Activated T-helper 2 cell treated with anti-CD3 and anti-CD28 coated beads, Interferon-gamma antibody, Interleukin-2, Interleukin-4, amounts not matched to agents 10 μg/mL and 5 μg/mL and 100 μg/mL, durations not matched to agents 14 hours and 24 hours and 36 hours (primary cell): ENCODE data around the gene PPP5C. TPM values are rescaled to one million over a fixed set of nuclear protein-coding genes. Genes with fewer than 3 reads are reported as not detected.
"Not testable (repeated sequence)": the region's sequence is repeated elsewhere in the genome, so short reads cannot be mapped to it uniquely, and the experiment has no call there.

Experiments used
- DNase-seq: peaks from one replicate; pipeline ENCODE4 v3.0.0; 2021; ENCODE audit warnings: low spot score
- H3K27ac Mint-ChIP-seq: one replicate; pipeline ENCODE4 v1.8.0; 2021; ENCODE audit warnings: mixed read lengths
- H3K27me3 Mint-ChIP-seq: one replicate; pipeline ENCODE4 v1.8.0; 2021; ENCODE audit warnings: low read depth, mixed read lengths
- H3K36me3 Mint-ChIP-seq: one replicate; pipeline ENCODE4 v1.8.0; 2021; ENCODE audit warnings: low read depth, mixed read lengths
- H3K4me1 Mint-ChIP-seq: one replicate; pipeline ENCODE4 v1.8.0; 2021; ENCODE audit warnings: low read depth, mixed read lengths
- H3K4me3 Mint-ChIP-seq: one replicate; pipeline ENCODE4 v1.8.0; 2021; ENCODE audit warnings: low read depth, mild to moderate bottlenecking, moderate library complexity, mixed read lengths
- H3K9me3 Mint-ChIP-seq: one replicate; pipeline ENCODE4 v1.8.0; 2021; ENCODE audit warnings: mixed read lengths
- intact Hi-C: fragments of 100-400 bp; cut with micrococcal nuclease; formaldehyde crosslinking; loops from one replicate; pipeline ENCODE4 v1.15.1; 2023
- total RNA-seq: library from RNA; stranded (reverse); gene quantifications from 2 replicates; pipeline ENCODE4 v1.2.3, GENCODE V29; 2022

Gene PPP5C
- total RNA-seq, 1 donor from 2014 or later, result 136 TPM

DNA sequence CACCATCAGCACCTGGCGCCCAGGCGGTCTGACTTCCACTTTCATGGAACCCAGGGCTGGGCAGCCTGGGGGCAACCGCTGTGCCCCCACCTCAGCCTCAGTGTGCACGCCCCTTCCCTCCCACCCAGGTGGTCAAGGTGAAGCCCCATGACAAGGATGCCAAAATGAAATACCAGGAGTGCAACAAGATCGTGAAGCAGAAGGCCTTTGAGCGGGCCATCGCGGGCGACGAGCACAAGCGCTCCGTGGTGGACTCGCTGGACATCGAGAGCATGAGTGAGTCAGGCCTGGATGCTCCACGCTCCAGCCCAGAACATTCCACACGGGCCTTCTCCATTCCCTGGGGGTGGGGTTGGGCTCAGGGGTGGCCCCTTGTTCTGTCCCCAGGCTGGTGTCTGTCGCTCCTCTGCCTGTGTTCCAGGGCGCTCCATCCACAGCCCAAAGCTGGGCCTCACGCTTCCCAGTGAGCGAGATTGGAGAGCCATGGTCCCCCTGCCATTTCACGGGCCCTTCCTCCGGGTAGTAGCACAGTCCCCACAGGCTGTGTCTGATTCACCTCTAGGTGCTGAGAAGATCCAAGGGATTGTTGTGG, 28.7 kb downstream of the PPP5C start:
- H3K27me3 Mint-ChIP-seq, H3K9me3 Mint-ChIP-seq, DNase-seq, H3K4me3 Mint-ChIP-seq, intact Hi-C loops, H3K27ac Mint-ChIP-seq: not testable (repeated sequence)
- peaks cover 53% of the 10 kb centered on the region for H3K36me3 Mint-ChIP-seq
- peaks cover 10% of the 10 kb centered on the region for H3K4me1 Mint-ChIP-seq

GRCh38 chr19:46376241-46377153, 29.6 kb downstream of the PPP5C start:
- Mint-ChIP-seq H3K36me3 (peaks cover 57% of the 10 kb centered on the region), H3K4me1 (peaks cover 4% of the 10 kb centered on the region), H3K27ac (no peak overlapping the region), H3K4me3 (no peak overlapping the region), H3K9me3 (no peaks in the 10 kb centered on the region), H3K27me3 (no peaks in the 10 kb centered on the region)
- DNase-seq, result no peak
- intact Hi-C loops, result no loop called here

- no peaks in the 10 kb centered on the region for H3K4me1 Mint-ChIP-seq
- H3K9me3 Mint-ChIP-seq, result no peaks in the 10 kb centered on the region
- no peak overlapping the region for H3K27ac Mint-ChIP-seq
- no peak for DNase-seq
- H3K4me3 Mint-ChIP-seq, result no peak overlapping the region
- peaks cover 72% of the 10 kb centered on the region for H3K36me3 Mint-ChIP-seq
- intact Hi-C loops, result no loop called here
- no peaks in the 10 kb centered on the region for H3K27me3 Mint-ChIP-seq
These were observed 31.4 kb downstream of the PPP5C start for GRCh38 chr19:46378268-46378667.

GRCh38 chr19:46380690-46381089, 33.8 kb downstream of the PPP5C start:
- H3K9me3 Mint-ChIP-seq, result no peaks in the 10 kb centered on the region
- H3K36me3 Mint-ChIP-seq, result peaks cover 87% of the 10 kb centered on the region
- no peak overlapping the region for H3K27ac Mint-ChIP-seq

GRCh38 chr19:46381346-46381745, 34.5 kb downstream of the PPP5C start:
- Mint-ChIP-seq H3K36me3 (peaks cover 85% of the 10 kb centered on the region), H3K4me1 (no peaks in the 10 kb centered on the region), H3K4me3 (no peak overlapping the region), H3K9me3 (no peaks in the 10 kb centered on the region), H3K27me3 (no peaks in the 10 kb centered on the region), H3K27ac (no peak overlapping the region)
- DNase-seq, result no peak
- intact Hi-C loops, result no loop called here

More at GRCh38 chr19:46380690-46381089, 33.8 kb downstream of the PPP5C start:
- DNase-seq, result no peak
- no peaks in the 10 kb centered on the region for H3K27me3 Mint-ChIP-seq
- no peak overlapping the region for H3K4me3 Mint-ChIP-seq
- no peaks in the 10 kb centered on the region for H3K4me1 Mint-ChIP-seq
- intact Hi-C loops, result no loop called here

GRCh38 chr19:46381756-46382345, 35.0 kb downstream of the PPP5C start:
- H3K4me1 Mint-ChIP-seq, result no peaks in the 10 kb centered on the region
- H3K27ac Mint-ChIP-seq, result no peak overlapping the region
- intact Hi-C loops, result no loop called here
- peaks cover 84% of the 10 kb centered on the region for H3K36me3 Mint-ChIP-seq
- H3K4me3 Mint-ChIP-seq, result no peak overlapping the region
- no peaks in the 10 kb centered on the region for H3K9me3 Mint-ChIP-seq
- no peaks in the 10 kb centered on the region for H3K27me3 Mint-ChIP-seq
- no peak for DNase-seq

DNA sequence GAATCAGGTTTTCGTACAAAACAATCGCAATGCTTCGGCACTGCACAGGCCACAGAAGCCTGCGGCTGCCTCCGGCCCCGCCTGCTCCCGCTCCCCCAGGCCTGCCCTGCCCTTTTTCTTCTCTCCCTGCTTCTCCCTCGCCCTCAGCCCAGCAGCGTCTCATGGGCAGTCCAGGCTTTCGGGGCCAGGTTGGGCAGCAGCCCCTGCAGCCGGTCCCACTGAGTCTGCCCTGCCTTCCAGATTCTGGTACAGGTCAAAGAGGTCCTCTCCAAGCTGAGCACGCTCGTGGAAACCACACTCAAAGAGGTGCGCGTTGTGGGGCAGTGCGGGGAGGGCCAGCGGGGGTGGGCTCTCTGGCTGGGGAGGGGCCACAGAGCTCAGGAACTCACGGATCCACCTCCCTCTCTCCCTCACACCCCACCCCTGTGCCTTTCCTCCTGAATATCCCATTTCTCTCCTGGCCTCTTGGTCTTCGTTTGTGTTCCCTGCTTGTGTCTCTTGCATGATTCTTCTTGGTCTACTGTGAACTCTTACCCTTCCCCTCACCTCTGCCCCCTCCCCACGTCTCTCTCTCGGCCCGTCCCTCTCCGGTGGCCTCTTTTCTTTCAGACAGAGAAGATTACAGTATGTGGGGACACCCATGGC, 36.4 kb downstream of the PPP5C start:
- no peak for DNase-seq
- no peaks in the 10 kb centered on the region for H3K27me3 Mint-ChIP-seq
- peaks cover 83% of the 10 kb centered on the region for H3K36me3 Mint-ChIP-seq
- H3K9me3 Mint-ChIP-seq, result no peaks in the 10 kb centered on the region
- no peaks in the 10 kb centered on the region for H3K4me1 Mint-ChIP-seq
- intact Hi-C loops, result no loop called here
- no peak overlapping the region for H3K27ac Mint-ChIP-seq
- H3K4me3 Mint-ChIP-seq, result no peak overlapping the region

DNA sequence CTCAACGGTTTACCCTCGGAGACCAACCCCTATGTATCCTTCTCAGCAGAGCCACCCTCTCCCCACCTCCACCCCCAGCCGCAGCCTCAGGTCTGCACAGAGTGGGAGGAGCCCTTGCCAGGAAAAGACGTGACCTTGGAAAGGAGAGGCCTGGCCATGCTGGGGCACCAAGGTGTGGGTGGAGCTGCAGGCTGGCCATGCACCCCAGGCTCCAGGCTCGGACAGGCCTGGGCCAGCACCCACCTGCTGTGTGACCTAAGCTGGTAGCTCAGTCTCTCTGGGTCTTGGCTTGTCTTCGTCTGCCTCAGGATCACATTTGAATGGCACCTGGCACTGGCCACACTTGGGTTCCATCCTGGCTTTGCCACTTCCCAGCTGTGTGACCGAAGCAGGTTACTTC, 37.0 kb downstream of the PPP5C start:
- Mint-ChIP-seq H3K9me3 (no peaks in the 10 kb centered on the region), H3K4me3 (no peak overlapping the region), H3K36me3 (peaks cover 84% of the 10 kb centered on the region), H3K4me1 (no peaks in the 10 kb centered on the region), H3K27me3 (no peaks in the 10 kb centered on the region), H3K27ac (no peak overlapping the region)
- DNase-seq, result no peak
- intact Hi-C loops, result no loop called here

DNA sequence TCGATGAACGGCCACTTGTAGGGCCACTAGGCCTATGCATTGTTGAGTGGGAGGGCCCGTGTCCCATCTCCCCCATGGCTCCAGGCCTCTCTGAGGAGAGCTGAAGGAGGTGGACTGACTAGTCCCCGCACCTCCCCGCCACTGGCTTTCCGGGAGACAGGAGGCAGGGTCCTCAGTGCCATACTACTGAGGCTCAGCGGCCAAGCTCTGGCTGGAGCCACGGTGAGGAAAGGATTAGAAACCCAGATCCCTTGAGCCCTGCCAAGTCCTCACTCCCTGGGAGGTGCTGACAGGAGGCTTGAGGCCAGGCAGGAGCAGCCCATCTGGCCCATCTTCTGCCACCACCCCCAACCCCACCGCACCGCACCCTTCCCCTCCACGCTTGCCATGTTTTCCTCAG, 37.5 kb downstream of the PPP5C start:
- Mint-ChIP-seq H3K36me3 (peaks cover 85% of the 10 kb centered on the region), H3K27me3 (no peaks in the 10 kb centered on the region), H3K4me1 (no peaks in the 10 kb centered on the region), H3K27ac (no peak overlapping the region), H3K4me3 (no peak overlapping the region), H3K9me3 (peaks cover 3% of the 10 kb centered on the region)
- intact Hi-C loops, result no loop called here
- no peak for DNase-seq

GRCh38 chr19:46385636-46386035, 38.7 kb downstream of the PPP5C start:
- intact Hi-C loops, result no loop called here
- no peaks in the 10 kb centered on the region for H3K4me1 Mint-ChIP-seq
- no peak for DNase-seq
- no peak overlapping the region for H3K4me3 Mint-ChIP-seq
- H3K36me3 Mint-ChIP-seq, result peaks cover 81% of the 10 kb centered on the region
- no peaks in the 10 kb centered on the region for H3K27me3 Mint-ChIP-seq
- H3K9me3 Mint-ChIP-seq, result peaks cover 5% of the 10 kb centered on the region
- no peak overlapping the region for H3K27ac Mint-ChIP-seq

- no peak overlapping the region for H3K27ac Mint-ChIP-seq
- peaks cover 78% of the 10 kb centered on the region for H3K36me3 Mint-ChIP-seq
- DNase-seq, result no peak
- peaks cover 5% of the 10 kb centered on the region for H3K9me3 Mint-ChIP-seq
- no peak overlapping the region for H3K4me3 Mint-ChIP-seq
- intact Hi-C loops, result no loop called here
- no peaks in the 10 kb centered on the region for H3K4me1 Mint-ChIP-seq
- no peaks in the 10 kb centered on the region for H3K27me3 Mint-ChIP-seq
These were observed 39.3 kb downstream of the PPP5C start for GRCh38 chr19:46386151-46386550.

GRCh38 chr19:46386996-46387712, 40.3 kb downstream of the PPP5C start:
- DNase-seq, result no peak
- Mint-ChIP-seq H3K27ac (no peak overlapping the region), H3K4me1 (no peaks in the 10 kb centered on the region), H3K27me3 (no peaks in the 10 kb centered on the region), H3K9me3 (peaks cover 5% of the 10 kb centered on the region), H3K4me3 (no peak overlapping the region), H3K36me3 (peaks cover 76% of the 10 kb centered on the region)
- intact Hi-C loops, result no loop called here
